A549 (cell line): Measurements from ENCODE around the gene NPR3. TPM values are rescaled to one million over a fixed set of nuclear protein-coding genes. Genes with fewer than 3 reads are reported as not detected.

Experiments used
- ATAC-seq, 2 experiments: fragments of 200-7000 bp in 1 of 2; fragments of >200 bp in 1 of 2; cut with Nextera tagmentation in 1 of 2; cut with Tn5 transposase in 1 of 2; 3 replicates each; pipeline versions ENCODE4 v1.8.0 to v1.9.1; 2018 to 2020; ENCODE audit warnings: mild to moderate bottlenecking in 1 of 2, moderate library complexity in 1 of 2
- CTCF ChIA-PET: fragments of 300-600 bp; sonication (Branson Sonifier 250); formaldehyde crosslinking; extraction: SDS; loops from one replicate; lab custom pipeline; 2021; ENCODE audit warnings: antibody characterized with exemption, inconsistent platforms; lab: Yijun Ruan, JAX
- POLR2A ChIA-PET: fragments of 350-600 bp; formaldehyde crosslinking; extraction: SDS; loops from one replicate; lab custom pipeline; 2021; ENCODE audit warnings: antibody characterized with exemption, inconsistent platforms; lab: Yijun Ruan, JAX
- DNase-seq, 2 experiments: peaks; one replicate each; pipeline versions ENCODE4 v3.0.0 to v3.0.0-alpha.2; 2011 to 2016; ENCODE audit warnings: low read depth in 1 of 2, low spot score in 1 of 2
- FAIRE-seq: peaks from 2 replicates; lab custom pipeline; 2011; peaks lifted over from hg19 to GRCh38; lab: Jason Lieb, UNC
- H3K27ac ChIP-seq, 2 experiments: fragments of >200 bp; sonication (Bioruptor Twin); formaldehyde crosslinking; 3 replicates each; pipeline ENCODE4 v1.5.1; 2016 to 2017
- H3K4me1 ChIP-seq: fragments of >200 bp; sonication (Bioruptor Twin); formaldehyde crosslinking; 3 replicates; pipeline ENCODE4 v1.6.1; 2016
- H3K4me2 ChIP-seq: fragments of >200 bp; sonication (Bioruptor Twin); formaldehyde crosslinking; 3 replicates; pipeline ENCODE4 v1.6.1; 2016
- H3K4me3 ChIP-seq: fragments of >200 bp; sonication (Bioruptor Twin); formaldehyde crosslinking; 3 replicates; pipeline ENCODE4 v1.5.1; 2016
- H3K9me3 ChIP-seq: fragments of >200 bp; sonication (Bioruptor Twin); formaldehyde crosslinking; 3 replicates; pipeline ENCODE4 v1.6.1; 2016
- ATOH8 ChIP-seq: fragments of 250-450 bp; sonication (Bioruptor Pico); IDR thresholded peaks from 2 replicates; pipeline ENCODE4 v1.5.0; 2020; ENCODE audit warnings: low read depth, mild to moderate bottlenecking, moderate library complexity
- BHLHE40 ChIP-seq: IDR thresholded peaks from 2 replicates; pipeline ENCODE4 v1.6.1; 2012; ENCODE audit warnings: low read depth, low read length, inconsistent platforms
- CBX2 ChIP-seq: fragments of 200-600 bp; sonication (generic); IDR thresholded peaks from 2 replicates; pipeline ENCODE4 v1.6.1; 2016; ENCODE audit warnings: low read depth, mild to moderate bottlenecking, borderline replicate concordance
- CBX8 ChIP-seq: fragments of 200-600 bp; sonication (generic); IDR thresholded peaks from 2 replicates; pipeline ENCODE4 v1.6.1; 2016
- CHD2 ChIP-seq: fragments of 150-350 bp; IDR thresholded peaks from 2 replicates; pipeline ENCODE4 v1.6.1; 2014; ENCODE audit warnings: low read length; ENCODE audit not compliant: partially characterized antibody
- CTCF ChIP-seq: fragments of >200 bp; sonication (Bioruptor Twin); formaldehyde crosslinking; IDR thresholded peaks from 3 replicates; pipeline ENCODE4 v1.5.1; 2016
- E2F6 ChIP-seq: IDR thresholded peaks from 2 replicates; pipeline ENCODE4 v1.6.1; 2012; ENCODE audit warnings: low read depth, borderline replicate concordance
- EHF ChIP-seq: fragments of 250-450 bp; sonication (Bioruptor Pico); IDR thresholded peaks from 2 replicates; pipeline ENCODE4 v1.5.0; 2020; ENCODE audit warnings: mild to moderate bottlenecking
- FOSB ChIP-seq: fragments of 250-450 bp; sonication (Bioruptor Pico); IDR thresholded peaks from 2 replicates; pipeline ENCODE4 v1.5.0; 2020; ENCODE audit warnings: mild to moderate bottlenecking, moderate library complexity
- HDAC2 ChIP-seq: fragments of 200-600 bp; sonication (generic); IDR thresholded peaks from 2 replicates; pipeline ENCODE4 v1.6.1; 2016
- HMGXB4 ChIP-seq: fragments of 250-450 bp; sonication (Bioruptor Pico); IDR thresholded peaks from 2 replicates; pipeline ENCODE4 v1.5.0; 2021; ENCODE audit warnings: mild to moderate bottlenecking, moderate library complexity, borderline replicate concordance
- HOXA7 ChIP-seq: fragments of 250-450 bp; sonication (Bioruptor Pico); IDR thresholded peaks from 2 replicates; pipeline ENCODE4 v1.5.0; 2020; ENCODE audit warnings: mild to moderate bottlenecking, moderate library complexity
- HOXB13 ChIP-seq: fragments of 250-450 bp; sonication (Bioruptor Pico); IDR thresholded peaks from 2 replicates; pipeline ENCODE4 v1.5.0; 2020; ENCODE audit warnings: low read depth, mild to moderate bottlenecking, moderate library complexity
- HOXB5 ChIP-seq: fragments of 250-450 bp; sonication (Bioruptor Pico); IDR thresholded peaks from 2 replicates; pipeline ENCODE4 v1.5.0; 2020; ENCODE audit warnings: mild to moderate bottlenecking, moderate library complexity
- JUN ChIP-seq, 2 experiments: fragments of >200 bp; sonication (Bioruptor Twin); formaldehyde crosslinking; IDR thresholded peaks; 2 replicates in 1 of 2; 3 replicates in 1 of 2; pipeline ENCODE4 v1.6.1; 2016 to 2017
- KDM1A ChIP-seq: fragments of 200-600 bp; sonication (generic); IDR thresholded peaks from 2 replicates; pipeline ENCODE4 v1.6.1; 2016; ENCODE audit warnings: low read depth, mild to moderate bottlenecking
- MYC ChIP-seq: IDR thresholded peaks from 2 replicates; pipeline ENCODE4 v1.6.1; 2012; ENCODE audit warnings: mild to moderate bottlenecking, inconsistent platforms, low read length, improper control_type of control experiment, borderline replicate concordance
- NFE2L2 ChIP-seq: fragments of 150-350 bp; conservative IDR thresholded peaks from 2 replicates; pipeline ENCODE4 v1.6.1; 2014; ENCODE audit warnings: low read length
- PHF8 ChIP-seq: fragments of 200-600 bp; sonication (generic); IDR thresholded peaks from 2 replicates; pipeline ENCODE4 v1.6.1; 2016; ENCODE audit warnings: low read depth, mild to moderate bottlenecking, antibody characterized with exemption, moderate library complexity, borderline replicate concordance
- POLR2AphosphoS2 ChIP-seq: conservative IDR thresholded peaks from 2 replicates; pipeline ENCODE4 v1.6.1; 2012; ENCODE audit warnings: low read length, improper control_type of control experiment, inconsistent platforms
- TP53 ChIP-seq: fragments of 250-450 bp; sonication (Bioruptor Pico); IDR thresholded peaks from 2 replicates; pipeline ENCODE4 v1.5.0; 2021; ENCODE audit warnings: mild to moderate bottlenecking, moderate library complexity
- ZNF302 ChIP-seq: fragments of 250-450 bp; sonication (Bioruptor Pico); IDR thresholded peaks from 2 replicates; pipeline ENCODE4 v1.9.0; 2021; ENCODE audit warnings: inconsistent platforms, mild to moderate bottlenecking, moderate library complexity
- WGBS: methylation state at CpG from one replicate; pipeline ENCODE4 v1.1.6; 2017; ENCODE audit errors: missing lambda C conversion rate; 5-methylcytosine and 5-hydroxymethylcytosine counted together
- polyA plus RNA-seq, 4 experiments: library from polyadenylated mRNA; depleted of rRNA in 3 of 4; stranded (reverse); fragments of >200 nt; fragmentation: RNase III in 1 of 4; extraction: RNeasy Plus Mini Kit Qiagen cat#74134 plus additional on column Dnase treatment in 1 of 4; gene quantifications; 2 replicates in 3 of 4; 3 replicates in 1 of 4; pipeline ENCODE4 v1.2.3, GENCODE V29; 2011 to 2017
- TF ChIP-seq, protein P1 (sequence below): IDR thresholded peaks from 2 replicates; pipeline ENCODE4 v1.6.1; 2012

NPR3 gene
- polyA plus RNA-seq, 2 of the 4 experiments (the other 2 are of a cell fraction) = 16.4 to 18.6 TPM

DNA sequence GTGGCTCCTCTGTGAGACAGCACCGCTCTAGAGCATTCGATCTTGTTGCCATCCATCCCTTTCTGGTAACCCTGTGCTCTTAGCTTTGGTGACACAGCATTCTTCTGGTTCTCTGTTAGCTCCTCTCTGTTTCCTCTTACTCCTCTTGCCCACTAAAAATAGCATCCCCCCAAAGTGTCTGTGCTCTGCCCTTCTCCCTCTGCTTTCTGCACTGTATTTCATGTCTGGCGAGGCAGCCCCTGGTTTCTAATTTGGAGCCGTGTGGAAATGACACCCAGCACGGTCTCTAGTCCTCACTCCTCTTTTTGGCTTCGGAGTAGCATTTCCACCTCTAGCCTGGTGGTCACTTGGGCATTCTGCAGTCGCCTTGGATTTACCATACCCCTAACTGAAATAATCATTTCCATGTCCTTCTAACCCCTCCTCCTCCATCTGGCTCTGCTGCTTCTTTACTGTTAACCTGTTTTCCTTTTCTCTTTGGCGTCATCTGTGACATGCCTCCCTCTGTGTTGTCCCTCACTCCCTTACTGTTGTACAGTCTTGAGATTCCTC, 23.8 kb downstream of the NPR3 start:
- ChIA-PET POLR2A (no interaction called here), CTCF (interaction anchor here (1.5 to 1.6 kb wide), 2 partner anchors 10 to 110 kb away, joined by 3 to 5 read pairs; no protein-coding TSS in a partner anchor)
- Histone ChIP-seq H3K4me3 (no peak overlapping the region), H3K9me3 (no peaks in the 10 kb centered on the region; the same call in 2 of the 3 replicates), H3K4me2 (no peak overlapping the region), H3K27ac (no peak overlapping the region), H3K4me1 (peaks cover 4% of the 10 kb centered on the region; the same call in 1 of the 3 replicates)
- ATAC-seq (peak; percentile 43 to 51; a peak in 4 of 6 replicates), DNase-seq (no peak), FAIRE-seq (no peak)
- WGBS = 89% methylated on average over 8 of the region's 8 CpGs
- no peak for TF ChIP-seq ATOH8 (CRISPR knock-in tag)
- TF ChIP-seq FOSB (CRISPR knock-in tag) = no peak
- no peak for TF ChIP-seq PHF8
- no peak for TF ChIP-seq JUN (IDR thresholded peaks at IDR 0.05)
- TF ChIP-seq NFE2L2 = no peak
- no peak for TF ChIP-seq TP53 (CRISPR knock-in tag)
- TF ChIP-seq POLR2AphosphoS2 = no peak
- no peak for TF ChIP-seq BHLHE40
- TF ChIP-seq ZNF302 = no peak
- TF ChIP-seq EHF (CRISPR knock-in tag) = no peak
- no peak for TF ChIP-seq MYC

DNA sequence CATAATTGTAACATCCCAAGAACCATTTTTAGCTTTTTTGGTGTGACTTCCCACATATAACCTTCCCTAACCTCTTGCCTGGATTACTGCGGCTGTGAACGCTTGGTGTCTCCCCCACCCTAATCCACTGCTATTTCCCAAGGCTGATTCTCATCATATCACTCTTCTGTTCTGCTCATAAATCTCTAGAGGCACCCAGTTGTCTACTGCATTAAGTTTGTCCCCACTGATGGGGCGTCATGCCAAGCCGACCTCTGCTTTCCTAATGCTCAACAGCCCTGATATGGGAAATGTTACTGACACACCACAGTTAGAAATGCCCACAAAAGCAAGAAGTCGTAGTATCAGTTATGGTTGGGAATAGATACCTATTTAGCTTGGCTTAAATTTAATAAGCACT, 24.4 kb downstream of the NPR3 start:
- FAIRE-seq = no peak
- peaks cover 4% of the 10 kb centered on the region; the same call in 1 of the 3 replicates for H3K4me1 ChIP-seq
- 96% methylated on average over 5 of the region's 5 CpGs for whole genome bisulfite sequencing
- no peak for TF ChIP-seq HOXA7 (CRISPR knock-in tag)
- no peak for TF ChIP-seq CHD2
- no peak for TF ChIP-seq HDAC2
- TF ChIP-seq KDM1A = no peak
- no peak for TF ChIP-seq E2F6
- no peak for TF ChIP-seq CBX8
- no peak for TF ChIP-seq MYC
- TF ChIP-seq, protein P1, sequence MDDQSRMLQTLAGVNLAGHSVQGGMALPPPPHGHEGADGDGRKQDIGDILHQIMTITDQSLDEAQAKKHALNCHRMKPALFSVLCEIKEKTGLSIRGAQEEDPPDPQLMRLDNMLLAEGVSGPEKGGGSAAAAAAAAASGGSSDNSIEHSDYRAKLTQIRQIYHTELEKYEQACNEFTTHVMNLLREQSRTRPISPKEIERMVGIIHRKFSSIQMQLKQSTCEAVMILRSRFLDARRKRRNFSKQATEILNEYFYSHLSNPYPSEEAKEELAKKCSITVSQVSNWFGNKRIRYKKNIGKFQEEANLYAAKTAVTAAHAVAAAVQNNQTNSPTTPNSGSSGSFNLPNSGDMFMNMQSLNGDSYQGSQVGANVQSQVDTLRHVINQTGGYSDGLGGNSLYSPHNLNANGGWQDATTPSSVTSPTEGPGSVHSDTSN = no peak
- no peak for TF ChIP-seq HOXB13 (CRISPR knock-in tag)
- no peak for TF ChIP-seq CBX2
- no peak for TF ChIP-seq CTCF
- no peak for TF ChIP-seq HMGXB4 (CRISPR knock-in tag)
- TF ChIP-seq HOXB5 (CRISPR knock-in tag) = no peak
- TF ChIP-seq, all 56 proteins: peak for 0
- Histone ChIP-seq H3K27ac (no peak overlapping the region), H3K4me2 (no peak overlapping the region), H3K9me3 (no peaks in the 10 kb centered on the region; the same call in 2 of the 3 replicates), H3K4me3 (no peak overlapping the region)
- ATAC-seq (no peak), DNase-seq (no peak)
- ChIA-PET POLR2A (no interaction called here), CTCF (interaction anchor here (1.1 kb wide), 1 partner anchor 19 kb away, joined by 3 read pairs; no protein-coding TSS in a partner anchor)
